T-helper 2 cell treated with Interferon-gamma antibody and Interleukin-4, amounts not matched to agents 5 μg/mL and 100 μg/mL, for 36 hours (primary cell): ENCODE data around the gene FAAP20.

Source experiments
- DNase-seq: peaks from one replicate; pipeline ENCODE4 v3.0.0; 2021; ENCODE audit warnings: low spot score
- H3K27ac Mint-ChIP-seq: one replicate; pipeline ENCODE4 v1.8.0; 2021; ENCODE audit warnings: mild to moderate bottlenecking, mixed read lengths
- H3K27me3 Mint-ChIP-seq: one replicate; pipeline ENCODE4 v1.8.0; 2021; ENCODE audit warnings: low read depth, mixed read lengths
- H3K36me3 Mint-ChIP-seq: one replicate; pipeline ENCODE4 v1.8.0; 2021; ENCODE audit warnings: low read depth, mixed read lengths
- H3K4me1 Mint-ChIP-seq: one replicate; pipeline ENCODE4 v1.8.0; 2021; ENCODE audit warnings: low read depth, mixed read lengths
- H3K4me3 Mint-ChIP-seq: one replicate; pipeline ENCODE4 v1.8.0; 2022; ENCODE audit warnings: mild to moderate bottlenecking, moderate library complexity, mixed read lengths
- H3K9me3 Mint-ChIP-seq: one replicate; pipeline ENCODE4 v1.8.0; 2021; ENCODE audit warnings: mixed read lengths

FAAP20 gene

GRCh38 chr1:2233997-2234761 is 39.6 kb upstream of the FAAP20 start:
- H3K9me3 Mint-ChIP-seq = no peaks in the 10 kb centered on the region
- peak overlapping the region; percentile 85 for H3K27ac Mint-ChIP-seq
- DNase-seq = peak; percentile 55
- H3K27me3 Mint-ChIP-seq = no peaks in the 10 kb centered on the region
- H3K4me3 Mint-ChIP-seq = peak overlapping the region; percentile 87
- peaks cover 56% of the 10 kb centered on the region for H3K4me1 Mint-ChIP-seq
- peaks cover 39% of the 10 kb centered on the region for H3K36me3 Mint-ChIP-seq

DNA sequence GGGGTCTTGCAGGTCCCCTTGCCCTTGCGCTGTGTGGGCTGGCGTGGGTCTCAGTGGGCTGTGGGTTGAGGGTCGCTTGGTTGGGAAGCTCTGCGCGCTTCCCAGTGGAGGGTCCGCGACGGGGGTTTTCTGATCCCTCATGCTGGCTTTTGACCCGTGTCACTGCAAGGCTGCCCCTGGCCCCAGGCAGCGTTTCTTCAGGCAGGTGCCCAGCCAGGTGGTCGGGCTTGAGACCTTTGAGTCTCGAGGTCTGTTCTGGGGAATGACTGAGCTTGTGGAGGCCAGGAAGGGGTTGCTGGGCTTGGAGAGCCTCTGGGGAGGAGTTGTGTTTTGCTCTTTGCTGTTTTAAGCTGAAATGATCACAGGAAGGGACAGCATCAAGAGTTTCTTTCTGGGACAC is 38.9 kb upstream of the FAAP20 start:
- peaks cover 54% of the 10 kb centered on the region for H3K4me1 Mint-ChIP-seq
- no peaks in the 10 kb centered on the region for H3K27me3 Mint-ChIP-seq
- H3K36me3 Mint-ChIP-seq = peaks cover 42% of the 10 kb centered on the region
- peak overlapping the region; percentile 41 for H3K27ac Mint-ChIP-seq
- H3K9me3 Mint-ChIP-seq = no peaks in the 10 kb centered on the region
- DNase-seq = no peak
- H3K4me3 Mint-ChIP-seq = peak overlapping the region; percentile 87

DNA sequence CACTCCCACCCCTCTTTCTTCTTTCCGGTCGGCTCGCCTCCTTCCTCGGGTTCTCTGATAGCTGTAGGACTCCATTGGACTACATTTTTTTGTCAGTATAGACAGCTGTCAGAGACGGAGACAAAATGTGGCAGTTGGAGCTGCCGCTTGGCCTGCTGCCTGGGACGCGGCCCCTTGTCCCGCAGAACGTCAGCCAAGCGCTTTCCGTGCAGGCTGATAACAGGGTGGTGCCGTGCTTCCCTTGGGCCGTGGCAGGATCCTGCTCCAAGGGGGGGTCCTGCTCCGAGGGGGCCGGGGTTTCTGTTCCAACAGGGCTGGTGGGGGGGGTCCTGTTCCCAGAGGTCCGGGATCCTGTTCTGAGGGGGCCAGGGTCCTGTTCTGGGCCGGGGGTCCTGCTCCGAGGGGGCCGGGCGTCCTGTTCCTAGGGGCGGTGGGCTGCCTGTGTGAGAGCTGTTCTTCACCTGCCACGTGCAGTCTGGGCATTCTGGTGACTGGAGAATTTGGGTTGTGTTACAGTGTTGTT is 38.4 kb upstream of the FAAP20 start:
- no peaks in the 10 kb centered on the region for H3K9me3 Mint-ChIP-seq
- H3K27ac Mint-ChIP-seq = peak overlapping the region; percentile 97
- H3K4me1 Mint-ChIP-seq = peaks cover 54% of the 10 kb centered on the region
- H3K4me3 Mint-ChIP-seq = peak overlapping the region; percentile 96
- H3K36me3 Mint-ChIP-seq = peaks cover 42% of the 10 kb centered on the region
- DNase-seq = no peak
- no peaks in the 10 kb centered on the region for H3K27me3 Mint-ChIP-seq

DNA sequence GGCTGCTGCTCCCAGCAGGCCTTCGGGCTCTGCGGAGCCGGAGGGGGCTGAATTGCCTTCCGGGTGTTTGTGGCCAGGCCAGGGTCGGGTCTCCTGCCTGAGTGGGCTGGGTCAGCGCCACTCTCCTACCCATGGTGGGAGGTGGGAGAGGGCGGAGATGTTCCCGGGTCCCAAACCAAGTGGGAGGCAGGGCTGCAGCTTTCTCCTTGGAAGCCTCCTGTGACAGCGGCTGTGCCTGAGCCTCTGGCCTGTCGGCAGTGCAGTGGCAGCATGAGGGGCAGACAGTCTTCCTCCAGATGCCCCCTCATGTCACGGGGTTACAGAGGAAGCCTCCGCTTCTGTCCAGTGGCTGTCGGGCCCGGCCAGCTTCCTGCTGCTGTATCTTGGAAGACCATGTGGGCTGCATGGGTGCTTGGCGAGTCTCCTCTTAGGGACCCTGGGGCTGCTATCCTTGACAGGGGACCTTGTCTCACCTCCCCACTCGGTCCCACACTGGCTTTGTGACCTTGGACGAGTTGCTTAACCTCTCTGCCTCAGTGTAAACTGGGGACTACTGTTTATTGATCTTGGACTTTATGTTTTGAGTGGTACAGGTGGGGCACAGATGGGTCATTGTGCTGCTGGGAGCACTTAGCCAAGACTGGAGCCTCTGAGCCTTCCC is 37.8 kb upstream of the FAAP20 start:
- Mint-ChIP-seq H3K4me1 (peaks cover 50% of the 10 kb centered on the region), H3K27ac (peak overlapping the region; percentile 97), H3K36me3 (peaks cover 42% of the 10 kb centered on the region), H3K27me3 (no peaks in the 10 kb centered on the region), H3K4me3 (peak overlapping the region; percentile 96), H3K9me3 (no peaks in the 10 kb centered on the region)
- no peak for DNase-seq

GRCh38 chr1:2231532-2232254 is 37.1 kb upstream of the FAAP20 start:
- Mint-ChIP-seq H3K27ac (peak overlapping the region; percentile 97), H3K4me1 (peaks cover 44% of the 10 kb centered on the region), H3K9me3 (no peaks in the 10 kb centered on the region), H3K27me3 (no peaks in the 10 kb centered on the region), H3K4me3 (peak overlapping the region; percentile 96), H3K36me3 (peaks cover 39% of the 10 kb centered on the region)
- peak; percentile 74 for DNase-seq

- no peaks in the 10 kb centered on the region for H3K9me3 Mint-ChIP-seq
- peak overlapping the region; percentile 96 for H3K4me3 Mint-ChIP-seq
- H3K4me1 Mint-ChIP-seq = peaks cover 41% of the 10 kb centered on the region
- peak overlapping the region; percentile 97 for H3K27ac Mint-ChIP-seq
- DNase-seq = peak; percentile 33
- H3K36me3 Mint-ChIP-seq = peaks cover 37% of the 10 kb centered on the region
- H3K27me3 Mint-ChIP-seq = peaks cover 3% of the 10 kb centered on the region
Measured at GRCh38 chr1:2230781-2231531, 36.4 kb upstream of the FAAP20 start.

DNA sequence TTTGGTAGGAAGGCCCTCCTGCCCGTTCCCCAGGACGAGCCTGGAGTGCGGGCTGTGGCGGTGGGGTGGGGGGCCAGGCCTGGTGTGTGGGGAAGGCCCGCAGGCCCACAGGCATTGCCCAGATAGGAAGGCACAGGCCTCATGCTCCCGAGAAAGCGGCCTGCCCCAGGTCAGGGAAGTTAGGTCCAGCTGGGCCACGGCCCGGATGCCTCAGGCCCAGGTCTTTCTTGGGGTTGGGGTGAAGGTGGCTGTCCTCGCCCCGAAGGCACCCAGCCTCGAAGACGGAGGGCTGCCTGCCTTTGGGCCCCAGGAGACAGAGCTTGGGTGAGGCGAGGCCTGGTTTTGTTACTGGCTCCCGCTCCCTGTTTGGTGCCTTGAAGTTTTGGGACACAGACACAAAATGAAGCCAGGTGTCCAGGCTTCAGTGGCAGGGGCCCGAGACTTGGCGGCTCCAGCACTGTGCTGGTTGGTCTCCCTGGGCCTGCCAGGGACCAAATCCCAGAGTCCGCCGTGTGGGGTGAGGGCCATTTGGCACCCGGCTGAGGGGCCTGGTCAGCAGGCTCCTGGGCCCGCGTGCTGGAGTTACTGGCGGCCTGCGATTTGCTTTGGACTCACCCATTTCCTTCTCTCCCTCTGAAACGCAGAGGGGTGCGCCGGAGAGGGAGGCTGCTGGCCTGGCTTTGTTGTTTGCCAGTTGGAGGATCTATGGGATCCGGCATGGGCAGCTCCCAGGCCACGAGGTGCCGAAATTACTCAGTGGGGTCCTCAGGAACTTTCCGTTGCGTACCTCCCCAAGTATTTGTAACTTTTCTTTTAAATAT is 35.5 kb upstream of the FAAP20 start:
- no peaks in the 10 kb centered on the region for H3K9me3 Mint-ChIP-seq
- H3K4me1 Mint-ChIP-seq = peaks cover 35% of the 10 kb centered on the region
- peak overlapping the region; percentile 97 for H3K27ac Mint-ChIP-seq
- H3K36me3 Mint-ChIP-seq = peaks cover 31% of the 10 kb centered on the region
- H3K4me3 Mint-ChIP-seq = peak overlapping the region; percentile 96
- peaks cover 3% of the 10 kb centered on the region for H3K27me3 Mint-ChIP-seq
- DNase-seq = peak; percentile 33

DNA sequence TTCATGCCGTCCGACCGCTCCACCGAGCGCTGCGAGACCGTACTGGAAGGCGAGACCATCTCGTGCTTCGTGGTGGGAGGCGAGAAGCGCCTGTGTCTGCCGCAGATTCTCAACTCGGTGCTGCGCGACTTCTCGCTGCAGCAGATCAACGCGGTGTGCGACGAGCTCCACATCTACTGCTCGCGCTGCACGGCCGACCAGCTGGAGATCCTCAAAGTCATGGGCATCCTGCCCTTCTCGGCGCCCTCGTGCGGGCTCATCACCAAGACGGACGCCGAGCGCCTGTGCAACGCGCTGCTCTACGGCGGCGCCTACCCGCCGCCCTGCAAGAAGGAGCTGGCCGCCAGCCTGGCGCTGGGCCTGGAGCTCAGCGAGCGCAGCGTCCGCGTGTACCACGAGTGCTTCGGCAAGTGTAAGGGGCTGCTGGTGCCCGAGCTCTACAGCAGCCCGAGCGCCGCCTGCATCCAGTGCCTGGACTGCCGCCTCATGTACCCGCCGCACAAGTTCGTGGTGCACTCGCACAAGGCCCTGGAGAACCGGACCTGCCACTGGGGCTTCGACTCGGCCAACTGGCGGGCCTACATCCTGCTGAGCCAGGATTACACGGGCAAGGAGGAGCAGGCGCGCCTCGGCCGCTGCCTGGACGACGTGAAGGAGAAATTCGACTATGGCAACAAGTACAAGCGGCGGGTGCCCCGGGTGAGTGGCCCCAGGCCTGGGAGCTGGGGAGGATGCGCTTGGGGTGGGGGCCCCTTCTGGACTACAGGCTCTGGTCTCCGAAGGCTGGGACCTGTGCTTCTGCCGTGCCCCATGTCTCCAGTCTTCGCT is 34.7 kb upstream of the FAAP20 start:
- Mint-ChIP-seq H3K9me3 (no peaks in the 10 kb centered on the region), H3K4me1 (peaks cover 31% of the 10 kb centered on the region), H3K27me3 (peaks cover 5% of the 10 kb centered on the region), H3K36me3 (peaks cover 28% of the 10 kb centered on the region), H3K27ac (peak overlapping the region; percentile 87), H3K4me3 (peak overlapping the region; percentile 96)
- peak; percentile 54 for DNase-seq

GRCh38 chr1:2228694-2229036 is 34.1 kb upstream of the FAAP20 start:
- no peaks in the 10 kb centered on the region for H3K9me3 Mint-ChIP-seq
- peaks cover 30% of the 10 kb centered on the region for H3K4me1 Mint-ChIP-seq
- H3K36me3 Mint-ChIP-seq = peaks cover 27% of the 10 kb centered on the region
- peak; percentile 28 for DNase-seq
- peaks cover 7% of the 10 kb centered on the region for H3K27me3 Mint-ChIP-seq
- peak overlapping the region; percentile 87 for H3K27ac Mint-ChIP-seq
- peak overlapping the region; percentile 96 for H3K4me3 Mint-ChIP-seq

- Mint-ChIP-seq H3K4me1 (peaks cover 25% of the 10 kb centered on the region), H3K27ac (peak within 1 kb of the TSS; percentile 87), H3K9me3 (no peaks in the 10 kb centered on the region), H3K27me3 (peaks cover 7% of the 10 kb centered on the region), H3K36me3 (peaks cover 27% of the 10 kb centered on the region), H3K4me3 (peak within 1 kb of the TSS; percentile 96)
- no peak for DNase-seq
Measured at GRCh38 chr1:2228157-2228594, 33.6 kb upstream of the FAAP20 start, which contains the start of gene SKI. TSS of gene SKI (plus strand) at chr1:2228319. CDS start at chr1:2228767, 448 bp downstream.

GRCh38 chr1:2227346-2228156 is 33.0 kb upstream of the FAAP20 start:
- Mint-ChIP-seq H3K27me3 (peaks cover 7% of the 10 kb centered on the region), H3K9me3 (no peaks in the 10 kb centered on the region), H3K36me3 (peaks cover 25% of the 10 kb centered on the region), H3K27ac (peak overlapping the region; percentile 76), H3K4me1 (peaks cover 21% of the 10 kb centered on the region), H3K4me3 (peak overlapping the region; percentile 43)
- DNase-seq = peak; percentile 97
